KOPT-K1 (cell line): ENCODE data around the gene TRAPPC3.

ENCODE experiments used
- H3K27ac ChIP-seq: fragments of 200-600 bp; sonication (generic); 2 replicates; pipeline ENCODE4 v1.5.1; 2016; ENCODE audit warnings: antibody characterized with exemption, mild to moderate bottlenecking, low read depth, low read length; ENCODE audit not compliant: poor library complexity, severe bottlenecking
- H3K36me3 ChIP-seq: fragments of 200-600 bp; sonication (generic); 2 replicates; pipeline ENCODE4 v1.5.1; 2017; ENCODE audit warnings: antibody characterized with exemption, mild to moderate bottlenecking, low read length, moderate library complexity; ENCODE audit not compliant: insufficient read depth
- H3K9me3 ChIP-seq: fragments of 200-600 bp; sonication (generic); 2 replicates; pipeline ENCODE4 v1.5.1; 2017; ENCODE audit warnings: antibody characterized with exemption, low read length, mild to moderate bottlenecking; ENCODE audit not compliant: insufficient read depth, poor library complexity, severe bottlenecking

TRAPPC3 gene

GRCh38 chr1:36148821-36149236 is 457 bp downstream of the TRAPPC3 start:
- Histone ChIP-seq H3K36me3 (peaks cover 9% of the 10 kb centered on the region; the same call in 1 of the 2 replicates), H3K27ac (peak overlapping the region; percentile 72), H3K9me3 (no peaks in the 10 kb centered on the region)

GRCh38 chr1:36144413-36144812 is 4.9 kb downstream of the TRAPPC3 start:
- peaks cover 29% of the 10 kb centered on the region for H3K36me3 ChIP-seq
- no peak overlapping the region for H3K27ac ChIP-seq
- H3K9me3 ChIP-seq: no peaks in the 10 kb centered on the region

GRCh38 chr1:36143424-36143823 is 5.9 kb downstream of the TRAPPC3 start:
- no peaks in the 10 kb centered on the region for H3K9me3 ChIP-seq
- no peak overlapping the region for H3K27ac ChIP-seq
- peaks cover 36% of the 10 kb centered on the region for H3K36me3 ChIP-seq

GRCh38 chr1:36142121-36142520 is 7.2 kb downstream of the TRAPPC3 start:
- Histone ChIP-seq H3K9me3 (no peaks in the 10 kb centered on the region), H3K27ac (no peak overlapping the region), H3K36me3 (peaks cover 46% of the 10 kb centered on the region)

GRCh38 chr1:36139521-36139920 is 9.8 kb downstream of the TRAPPC3 start:
- no peaks in the 10 kb centered on the region for H3K9me3 ChIP-seq
- peaks cover 59% of the 10 kb centered on the region for H3K36me3 ChIP-seq
- no peak overlapping the region for H3K27ac ChIP-seq

- no peak overlapping the region for H3K27ac ChIP-seq
- H3K9me3 ChIP-seq: no peaks in the 10 kb centered on the region
- peaks cover 59% of the 10 kb centered on the region for H3K36me3 ChIP-seq
Observed at GRCh38 chr1:36137776-36138175, 11.5 kb downstream of the TRAPPC3 start.

GRCh38 chr1:36137226-36137625 is 12.1 kb downstream of the TRAPPC3 start:
- H3K9me3 ChIP-seq: no peaks in the 10 kb centered on the region
- no peak overlapping the region for H3K27ac ChIP-seq
- H3K36me3 ChIP-seq: peaks cover 54% of the 10 kb centered on the region

- H3K27ac ChIP-seq: no peak overlapping the region
- peaks cover 51% of the 10 kb centered on the region for H3K36me3 ChIP-seq
- no peaks in the 10 kb centered on the region for H3K9me3 ChIP-seq
Observed at GRCh38 chr1:36136535-36136934, 12.8 kb downstream of the TRAPPC3 start.

GRCh38 chr1:36135796-36136195 is 13.5 kb downstream of the TRAPPC3 start:
- Histone ChIP-seq H3K27ac (no peak overlapping the region), H3K9me3 (no peaks in the 10 kb centered on the region), H3K36me3 (peaks cover 51% of the 10 kb centered on the region)

GRCh38 chr1:36135330-36135667 is 14.0 kb downstream of the TRAPPC3 start:
- Histone ChIP-seq H3K9me3 (no peaks in the 10 kb centered on the region), H3K36me3 (peaks cover 48% of the 10 kb centered on the region), H3K27ac (no peak overlapping the region)

- Histone ChIP-seq H3K36me3 (peaks cover 42% of the 10 kb centered on the region), H3K27ac (no peak overlapping the region), H3K9me3 (no peaks in the 10 kb centered on the region)
Observed at GRCh38 chr1:36134505-36135329, 14.6 kb downstream of the TRAPPC3 start.

- H3K9me3 ChIP-seq: no peaks in the 10 kb centered on the region
- peaks cover 35% of the 10 kb centered on the region for H3K36me3 ChIP-seq
- no peak overlapping the region for H3K27ac ChIP-seq
Observed at GRCh38 chr1:36134031-36134430, 15.3 kb downstream of the TRAPPC3 start.

GRCh38 chr1:36133484-36133883 is 15.8 kb downstream of the TRAPPC3 start:
- Histone ChIP-seq H3K36me3 (peaks cover 32% of the 10 kb centered on the region), H3K27ac (no peak overlapping the region), H3K9me3 (no peaks in the 10 kb centered on the region)

GRCh38 chr1:36132029-36132428 is 17.3 kb downstream of the TRAPPC3 start:
- H3K27ac ChIP-seq: no peak overlapping the region
- H3K9me3 ChIP-seq: no peaks in the 10 kb centered on the region
- H3K36me3 ChIP-seq: peaks cover 18% of the 10 kb centered on the region

GRCh38 chr1:36128905-36129206 is 20.4 kb downstream of the TRAPPC3 start:
- Histone ChIP-seq H3K36me3 (no peaks in the 10 kb centered on the region), H3K9me3 (no peaks in the 10 kb centered on the region), H3K27ac (no peak overlapping the region)

GRCh38 chr1:36128126-36128904 is 21.0 kb downstream of the TRAPPC3 start:
- no peak overlapping the region for H3K27ac ChIP-seq
- no peaks in the 10 kb centered on the region for H3K36me3 ChIP-seq
- no peaks in the 10 kb centered on the region for H3K9me3 ChIP-seq
